HepG2 (cell line): ENCODE data around the gene CD276. TPM values are rescaled to one million over a fixed set of nuclear protein-coding genes. Genes with fewer than 3 reads are reported as not detected.
A peak's percentile ranks its signal among the peaks of the same experiment; 100 is the strongest.

Source experiments
- ATAC-seq: fragments of 200-7000 bp; cut with Tn5 transposase; 3 replicates; pipeline ENCODE4 v1.9.1; 2020; ENCODE audit warnings: mild to moderate bottlenecking, moderate library complexity
- BruUV-seq: library from RNA; stranded (reverse); fragments of 400-500 nt; replicated peaks from 2 replicates; lab custom pipeline; 2021; lab: Mats Ljungman, UMichigan
- CTCF ChIA-PET: fragments of 300-600 bp; formaldehyde crosslinking; extraction: SDS; loops from one replicate; lab custom pipeline; 2021; ENCODE audit warnings: low total read pairs, inconsistent platforms, low intra/inter-chr PET ratio; lab: Yijun Ruan, JAX
- POLR2A ChIA-PET: fragments of 350-600 bp; sonication (Branson Sonifier 250); formaldehyde crosslinking; loops from one replicate; lab custom pipeline; 2020; ENCODE audit warnings: antibody characterized with exemption, inconsistent platforms; lab: Yijun Ruan, JAX
- DNase-seq: peaks from one replicate; pipeline ENCODE4 v3.0.0-alpha.2; 2015; ENCODE audit warnings: low spot score
- FAIRE-seq: peaks from 3 replicates; lab custom pipeline; 2011; peaks lifted over from hg19 to GRCh38; lab: Jason Lieb, UNC
- H2AFZ ChIP-seq: one replicate; pipeline ENCODE4 v1.6.1; 2011; ENCODE audit warnings: low read length, inconsistent platforms
- H3K27ac ChIP-seq: fragments of 300-600 bp; 3 replicates; pipeline ENCODE4 v1.8.0; 2011; ENCODE audit warnings: mixed run types, mild to moderate bottlenecking, mixed read lengths, low read length, inconsistent platforms; ENCODE audit not compliant: insufficient read depth; ENCODE audit errors: extremely low read length
- H3K27me3 ChIP-seq, 2 experiments: fragments of 200-600 bp in 1 of 2; 2 replicates in 1 of 2; 3 replicates in 1 of 2; pipeline versions ENCODE4 v1.6.0 to v1.8.0; 2011; ENCODE audit warnings: low read length in 2 of 2, mild to moderate bottlenecking in 2 of 2, moderate library complexity in 2 of 2, inconsistent platforms in 1 of 2; ENCODE audit not compliant: insufficient read depth in 2 of 2, control insufficient read depth in 1 of 2
- H3K36me3 ChIP-seq, 2 experiments: fragments of 200-600 bp in 1 of 2; replicated peaks in 1 of 2; 2 replicates in 1 of 2; 3 replicates in 1 of 2; pipeline versions ENCODE4 v1.5.1 to v1.8.0; 2011; ENCODE audit warnings: low read length in 2 of 2, inconsistent platforms in 1 of 2; ENCODE audit not compliant: insufficient read depth in 2 of 2, control insufficient read depth in 1 of 2
- H3K4me1 ChIP-seq: 2 replicates; pipeline ENCODE4 v1.5.1; 2012; ENCODE audit warnings: low read length, inconsistent platforms; ENCODE audit not compliant: insufficient read depth
- H3K4me2 ChIP-seq: 2 replicates; pipeline ENCODE4 v1.6.0; 2011; ENCODE audit warnings: low read depth, low read length, inconsistent platforms
- H3K4me3 ChIP-seq, 3 experiments: fragments of 200-600 bp in 1 of 3; sonication (generic), shearing (Covaris generic) in 1 of 3; replicated peaks in 1 of 3; 2 replicates each; pipeline ENCODE4 v1.5.1; 2011 to 2016; ENCODE audit warnings: low read length in 3 of 3, inconsistent platforms in 2 of 3, low read depth in 2 of 3, mild to moderate bottlenecking in 2 of 3, control low read depth in 1 of 3, mixed read lengths in 1 of 3; ENCODE audit not compliant: insufficient read depth in 1 of 3
- H3K79me2 ChIP-seq: one replicate; pipeline ENCODE4 v1.6.1; 2011; ENCODE audit warnings: low read length, inconsistent platforms; ENCODE audit not compliant: insufficient read depth
- H3K9ac ChIP-seq: 2 replicates; pipeline ENCODE4 v1.6.0; 2011; ENCODE audit warnings: mild to moderate bottlenecking, low read depth, low read length, inconsistent platforms; ENCODE audit not compliant: insufficient read depth
- H3K9me3 ChIP-seq: 2 replicates; pipeline ENCODE4 v1.5.1; 2012; ENCODE audit warnings: mild to moderate bottlenecking, low read length
- H4K20me1 ChIP-seq: 2 replicates; pipeline ENCODE4 v1.6.0; 2011; ENCODE audit warnings: inconsistent platforms, mild to moderate bottlenecking, low read length, moderate library complexity; ENCODE audit not compliant: insufficient read depth
- CTCF ChIP-seq: sonication (generic); formaldehyde crosslinking; IDR thresholded peaks from 2 replicates; pipeline ENCODE4 v1.5.0; 2020; ENCODE audit warnings: mild to moderate bottlenecking, missing genetic modification reagents, moderate library complexity
- EED ChIP-seq: sonication (generic); formaldehyde crosslinking; IDR thresholded peaks from 2 replicates; pipeline ENCODE4 v1.5.0; 2020; ENCODE audit warnings: mild to moderate bottlenecking, missing genetic modification reagents
- ELK4 ChIP-seq: sonication (generic); formaldehyde crosslinking; IDR thresholded peaks from 2 replicates; pipeline ENCODE4 v1.9.0; 2021; ENCODE audit warnings: missing genetic modification reagents, borderline replicate concordance
- ZNF660 ChIP-seq: sonication (generic); formaldehyde crosslinking; IDR thresholded peaks from 2 replicates; pipeline ENCODE4 v1.5.1; 2020; ENCODE audit warnings: mild to moderate bottlenecking, low read depth, missing genetic modification reagents, borderline replicate concordance
- ZNF672 ChIP-seq: sonication (generic); formaldehyde crosslinking; IDR thresholded peaks from 2 replicates; pipeline ENCODE4 v1.8.1; 2022; ENCODE audit warnings: missing genetic modification reagents
- WGBS: methylation state at CpG from one replicate; pipeline ENCODE4 v1.1.6; 2017; ENCODE audit warnings: low lambda C conversion rate; 5-methylcytosine and 5-hydroxymethylcytosine counted together
- in situ Hi-C: cut with HindIII; loops from 2 replicates; pipeline ENCODE4 v1.10.0; 2017; ENCODE audit warnings: low pct_unique_long_range_greater_than_20kb; ENCODE audit not compliant: extremely low pct_ligation_motif_present
- intact Hi-C: fragments of 100-400 bp; cut with micrococcal nuclease; formaldehyde crosslinking; loops from one replicate; pipeline ENCODE4 v1.10.0; 2022; ENCODE audit not compliant: unreplicated experiment
- polyA plus RNA-seq, 8 experiments: library from polyadenylated mRNA; depleted of rRNA in 3 of 8; stranded (reverse) in 7 of 8; unstranded in 1 of 8; fragments of >200 nt; fragmentation: Illumina TruSeq in 4 of 8; extraction: Trizol in 4 of 8; gene quantifications; 2 replicates each; pipeline versions ENCODE4 v1.2.1 to v1.2.3, GENCODE V29; 2011 to 2016; ENCODE audit warnings: low read depth in 4 of 8, missing spikeins in 1 of 8, mixed read lengths in 1 of 8; ENCODE audit not compliant: insufficient read depth in 1 of 8
- total RNA-seq, 5 experiments: library from RNA; depleted of rRNA; stranded (reverse); fragments of >200 nt; fragmentation: Illumina TruSeq; extraction: Trizol; gene quantifications; 2 replicates each; pipeline ENCODE4 v1.2.3, GENCODE V29; 2016; ENCODE audit warnings: low read depth in 1 of 5

Gene CD276
- total and polyA plus RNA-seq, 2 of the 13 experiments (the other 11 are each of a cell fraction or from before 2014, with no cell fraction given) = 24.6 to 55.2 TPM

GRCh38 chr15:73691396-73691795 is 7.2 kb downstream of the CD276 start:
- Histone ChIP-seq H2AFZ (no peak overlapping the region), H3K4me3 (no peak overlapping the region), H3K9me3 (no peaks in the 10 kb centered on the region)
- WGBS = 92% methylated on average over 6 of the region's 6 CpGs
- FAIRE-seq = no peak
- DNase-seq = no peak
- peak; percentile 25; the same call in 1 of the 2 replicates for TF ChIP-seq CTCF
- TF ChIP-seq EED (CRISPR knock-in tag) = no peak
- TF ChIP-seq, all 625 proteins: peak for 1
- H3K27ac ChIP-seq = no peak overlapping the region
- H3K36me3 ChIP-seq = peaks cover 2 to 10% of the 10 kb centered on the region in 2 experiments; a peak in 1 of 5 replicates
- peaks cover 20% of the 10 kb centered on the region for H4K20me1 ChIP-seq
- ChIA-PET CTCF (no interaction called here), POLR2A (no interaction called here)
- H3K4me1 ChIP-seq = peaks cover 48% of the 10 kb centered on the region
- H3K4me2 ChIP-seq = no peak overlapping the region
- peaks cover 68% of the 10 kb centered on the region for H3K79me2 ChIP-seq
- no TSS peak for BruUV-seq
- no peak overlapping the region for H3K9ac ChIP-seq
- intact Hi-C loops (no loop called here), in situ Hi-C loops (no loop called here)
- no peaks in the 10 kb centered on the region for H3K27me3 ChIP-seq
- peak; percentile 55 for ATAC-seq

GRCh38 chr15:73694419-73694818 is 10.2 kb downstream of the CD276 start:
- Histone ChIP-seq H4K20me1 (peaks cover 12% of the 10 kb centered on the region; the same call in 1 of the 2 replicates), H2AFZ (no peak overlapping the region), H3K9me3 (no peaks in the 10 kb centered on the region), H3K27ac (no peak overlapping the region), H3K27me3 (no peaks in the 10 kb centered on the region), H3K4me1 (peaks cover 18% of the 10 kb centered on the region), H3K4me2 (no peak overlapping the region), H3K79me2 (peaks cover 47% of the 10 kb centered on the region), H3K36me3 (peaks cover 3 to 13% of the 10 kb centered on the region in 2 experiments; a peak in 3 of 5 replicates), H3K9ac (no peak overlapping the region), H3K4me3 (no peak overlapping the region)
- intact Hi-C loops = no loop called here
- DNase-seq (no peak), FAIRE-seq (no peak), ATAC-seq (no peak)
- ChIA-PET CTCF (no interaction called here), POLR2A (interaction anchor here (2.0 kb wide), 1 partner anchor 9 kb away, joined by 8 read pairs; no protein-coding TSS in a partner anchor)
- in situ Hi-C loops = no loop called here
- TF ChIP-seq ZNF672 (CRISPR knock-in tag) (no peak), ZNF660 (CRISPR knock-in tag) (no peak), ELK4 (CRISPR knock-in tag) (no peak)
- 94% methylated on average over 4 of the region's 5 CpGs for WGBS
- no TSS peak for BruUV-seq
